Endothelial cell of umbilical vein (primary cell): ENCODE results near the gene GSG1L. TPM values are rescaled to one million over a fixed set of nuclear protein-coding genes. Genes with fewer than 3 reads are reported as not detected.
"Not testable (repeated sequence)": the region's sequence is repeated elsewhere in the genome, so short reads cannot be mapped to it uniquely, and the experiment has no call there.

Experiments used
- BruUV-seq: library from RNA; stranded (reverse); fragments of 400-500 nt; replicated peaks from 2 replicates; lab custom pipeline; 2021; lab: Mats Ljungman, UMichigan
- CTCF ChIA-PET: fragments of 300-600, 350-600 bp; sonication (Branson Sonifier 250); formaldehyde crosslinking; loops from one replicate; lab custom pipeline; 2021; ENCODE audit warnings: antibody characterized with exemption, inconsistent platforms; lab: Charles Lee
- POLR2A ChIA-PET: fragments of 300-600, 350-600 bp; sonication (Branson Sonifier 250); formaldehyde crosslinking; loops from one replicate; lab custom pipeline; 2021; ENCODE audit warnings: antibody characterized with exemption, inconsistent platforms; lab: Charles Lee
- DNase-seq: peaks from one replicate; pipeline ENCODE4 v3.0.0-alpha.2; 2011; ENCODE audit warnings: low read depth, low spot score
- FAIRE-seq: peaks from 2 replicates; lab custom pipeline; 2011; peaks lifted over from hg19 to GRCh38; lab: Jason Lieb, UNC
- H2AFZ ChIP-seq: 2 replicates; pipeline ENCODE4 v1.6.0; 2012; ENCODE audit warnings: low read depth, low read length, control low read depth, inconsistent platforms
- H3K27ac ChIP-seq: 2 replicates; pipeline ENCODE4 v1.5.1; 2011; ENCODE audit warnings: low read depth, mild to moderate bottlenecking, control low read depth, low read length, moderate library complexity; ENCODE audit not compliant: insufficient read depth
- H3K27me3 ChIP-seq, 2 experiments: 2 replicates each; pipeline versions ENCODE4 v1.6.0 to v1.6.1; 2011; ENCODE audit warnings: low read length in 2 of 2, mixed read lengths in 1 of 2; ENCODE audit not compliant: control insufficient read depth in 2 of 2, insufficient read depth in 2 of 2
- H3K36me3 ChIP-seq, 2 experiments: 2 replicates in 1 of 2; 3 replicates in 1 of 2; pipeline ENCODE4 v1.5.1; 2011; ENCODE audit warnings: low read length in 2 of 2, mild to moderate bottlenecking in 1 of 2, moderate library complexity in 1 of 2; ENCODE audit not compliant: control insufficient read depth in 2 of 2, insufficient read depth in 2 of 2; ENCODE audit errors: extremely low read depth in 1 of 2
- H3K4me1 ChIP-seq: 3 replicates; pipeline ENCODE4 v1.5.1; 2011; ENCODE audit warnings: mild to moderate bottlenecking, low read length; ENCODE audit not compliant: control insufficient read depth, insufficient read depth; ENCODE audit errors: extremely low read depth
- H3K4me2 ChIP-seq: 2 replicates; pipeline ENCODE4 v1.6.1; 2011; ENCODE audit warnings: low read length, control low read depth, mixed read lengths; ENCODE audit not compliant: insufficient read depth
- H3K4me3 ChIP-seq, 3 experiments: fragments of 200-600 bp in 1 of 3; sonication (generic), shearing (Covaris generic) in 1 of 3; replicated peaks in 1 of 3; 2 replicates each; pipeline ENCODE4 v1.5.1; 2011 to 2016; ENCODE audit warnings: control low read depth in 3 of 3, low read length in 3 of 3, mild to moderate bottlenecking in 2 of 3, inconsistent platforms in 1 of 3, low read depth in 1 of 3, moderate library complexity in 1 of 3; ENCODE audit not compliant: insufficient read depth in 1 of 3
- H3K79me2 ChIP-seq: 2 replicates; pipeline ENCODE4 v1.6.0; 2012; ENCODE audit warnings: low read length, inconsistent platforms; ENCODE audit not compliant: control insufficient read depth, insufficient read depth
- H3K9ac ChIP-seq: replicated peaks from 2 replicates; pipeline ENCODE3; 2011; ENCODE audit warnings: low read length, control low read depth; ENCODE audit not compliant: insufficient read depth; ENCODE audit errors: extremely low read depth
- H3K9me1 ChIP-seq: replicated peaks from 3 replicates; pipeline ENCODE4 v1.6.0; 2011; ENCODE audit warnings: mild to moderate bottlenecking, low read length; ENCODE audit not compliant: control insufficient read depth, insufficient read depth; ENCODE audit errors: extremely low read depth
- H3K9me3 ChIP-seq: replicated peaks from 2 replicates; pipeline ENCODE4 v1.5.1; 2012; ENCODE audit warnings: low read length, inconsistent platforms; ENCODE audit not compliant: control insufficient read depth, insufficient read depth
- H4K20me1 ChIP-seq: replicated peaks from 2 replicates; pipeline ENCODE3; 2011; ENCODE audit warnings: mild to moderate bottlenecking, low read length; ENCODE audit not compliant: control insufficient read depth, insufficient read depth; ENCODE audit errors: extremely low read depth
- CTCF ChIP-seq, 2 donors: IDR thresholded peaks; 1 replicate in 1 of 2; 2 replicates in 1 of 2; pipeline ENCODE4 v1.5.1; 2011; ENCODE audit warnings: low read length in 2 of 2, mild to moderate bottlenecking in 2 of 2, moderate library complexity in 2 of 2, control low read depth in 1 of 2, inconsistent platforms in 1 of 2, low read depth in 1 of 2; ENCODE audit not compliant: insufficient read depth in 1 of 2; ENCODE audit errors: extremely low read depth in 1 of 2
- EZH2 ChIP-seq: IDR thresholded peaks from 2 replicates; pipeline ENCODE4 v1.6.1; 2012; ENCODE audit warnings: borderline replicate concordance, low read depth, mild to moderate bottlenecking, moderate library complexity, low read length, inconsistent platforms; ENCODE audit not compliant: severe bottlenecking
- FOS ChIP-seq: IDR thresholded peaks from 2 replicates; pipeline ENCODE4 v1.6.1; 2011; ENCODE audit warnings: mild to moderate bottlenecking, low read length, moderate library complexity, borderline replicate concordance; ENCODE audit not compliant: insufficient read depth
- GATA2 ChIP-seq: IDR thresholded peaks from 2 replicates; pipeline ENCODE4 v1.7.0; 2011; ENCODE audit warnings: low read depth, mild to moderate bottlenecking, moderate library complexity, mixed read lengths, low read length; ENCODE audit not compliant: insufficient read length, insufficient read depth
- JUN ChIP-seq: IDR thresholded peaks from 2 replicates; pipeline ENCODE4 v1.6.1; 2011; ENCODE audit warnings: borderline replicate concordance, low read depth; ENCODE audit not compliant: insufficient read length, insufficient read depth
- MAX ChIP-seq: IDR thresholded peaks from 2 replicates; pipeline ENCODE4 v1.6.1; 2011; ENCODE audit not compliant: insufficient read depth, insufficient read length
- MYC ChIP-seq: IDR thresholded peaks from one replicate; pipeline ENCODE4 v1.6.1; 2011; ENCODE audit warnings: mild to moderate bottlenecking, low read depth, low read length
- POLR2A ChIP-seq: IDR thresholded peaks from 2 replicates; pipeline ENCODE4 v1.6.1; 2012; ENCODE audit warnings: low read depth, mild to moderate bottlenecking, control low read depth, low read length
- POLR2AphosphoS5 ChIP-seq: IDR thresholded peaks from 2 replicates; pipeline ENCODE4 v1.6.1; 2012; ENCODE audit warnings: low read depth, mild to moderate bottlenecking, control low read depth, low read length, moderate library complexity; ENCODE audit not compliant: insufficient read depth
- dilution Hi-C: fragments of 300-500 bp; cut with MboI; formaldehyde crosslinking; loops from one replicate; pipeline ENCODE4 v1.15.0; 2019; ENCODE audit warnings: low sequenced_read_pairs; ENCODE audit not compliant: extremely low pct_ligation_motif_present
- intact Hi-C: fragments of 100-400 bp; cut with micrococcal nuclease; formaldehyde crosslinking; loops from one replicate; pipeline ENCODE4 v1.10.0; 2022
- polyA plus RNA-seq, 4 experiments: library from polyadenylated mRNA; depleted of rRNA in 3 of 4; stranded (reverse) in 3 of 4; unstranded in 1 of 4; fragments of >200 nt; gene quantifications; 2 replicates each; pipeline versions ENCODE4 v1.2.1 to v1.2.3, GENCODE V29; 2011 to 2012; ENCODE audit warnings: missing spikeins in 1 of 4
- total RNA-seq: library from RNA; stranded (reverse); gene quantifications from 2 replicates; pipeline ENCODE4 v1.2.3, GENCODE V29; 2021

The GSG1L gene
- total and polyA plus RNA-seq, 2 donors (not counting 3 experiments of a cell fraction or from before 2014, with no cell fraction given), result 0.06 TPM; not detected in 1

DNA sequence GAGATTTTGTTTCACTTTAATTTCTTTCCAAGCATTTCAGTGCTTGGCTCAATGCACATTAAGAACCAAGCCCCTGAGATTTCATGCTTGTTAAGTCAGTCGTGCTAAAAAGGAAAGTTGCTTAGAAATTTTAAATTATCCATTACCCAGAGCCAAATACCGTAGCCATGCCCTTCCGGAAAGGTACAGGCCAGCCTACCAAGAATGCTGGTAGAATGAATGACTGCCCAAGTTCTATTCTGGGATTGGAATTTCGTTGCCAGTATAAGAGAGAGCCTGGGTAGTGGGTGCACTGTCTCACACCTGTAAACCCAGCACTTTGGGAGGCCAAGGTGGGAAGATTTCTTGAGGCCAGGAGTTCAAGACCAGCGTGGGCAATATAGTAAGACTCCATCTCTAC lies 319.6 kb downstream of the GSG1L start:
- Histone ChIP-seq H3K4me1 (no peaks in the 10 kb centered on the region), H3K27me3 (no peaks in the 10 kb centered on the region), H3K36me3 (peaks cover 0 to 2% of the 10 kb centered on the region in 2 experiments), H4K20me1 (no peaks in the 10 kb centered on the region), H3K27ac (no peak overlapping the region), H2AFZ (no peak overlapping the region), H3K9ac (no peak overlapping the region), H3K4me3 (no peak overlapping the region), H3K9me1 (no peaks in the 10 kb centered on the region), H3K79me2 (no peaks in the 10 kb centered on the region), H3K9me3 (no peaks in the 10 kb centered on the region), H3K4me2 (no peak overlapping the region)
- dilution Hi-C loops, result no loop called here
- TF ChIP-seq MYC (no peak), CTCF (IDR thresholded peaks at IDR 0.05; ENCODE audit: extremely low read depth in 1 of 2, insufficient read depth in 1 of 2, low read depth in 1 of 2, low read length in 2 of 2) (no peak), FOS (no peak), POLR2A (no peak), MAX (no peak), JUN (no peak), POLR2AphosphoS5 (no peak), GATA2 (no peak), EZH2 (no peak)
- intact Hi-C loops, result no loop called here
- POLR2A ChIA-PET, result no interaction called here
- BruUV-seq, result no TSS peak
- DNase-seq, result no peak
- CTCF ChIA-PET, result no interaction called here
- no peak for FAIRE-seq

DNA sequence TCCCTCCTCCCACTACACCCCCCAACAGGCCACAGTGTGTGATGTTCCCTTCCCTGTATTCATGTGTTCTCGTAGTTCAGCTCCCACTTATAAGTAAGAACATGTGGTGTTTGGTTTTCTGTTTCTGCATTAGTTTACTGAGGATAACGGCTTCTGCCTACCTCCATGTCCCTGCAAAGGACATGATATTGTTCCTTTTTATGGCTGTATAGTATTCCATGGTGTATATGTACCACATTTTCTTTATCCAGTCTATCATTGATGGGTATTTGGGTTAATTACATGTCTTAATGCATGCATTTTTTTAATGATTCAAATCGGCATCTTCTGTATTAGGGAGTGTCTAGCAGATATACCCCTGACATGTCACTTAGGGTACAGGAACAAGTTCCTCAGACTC lies 320.5 kb downstream of the GSG1L start:
- H4K20me1 ChIP-seq, H3K27ac ChIP-seq, H3K4me2 ChIP-seq, H2AFZ ChIP-seq, FAIRE-seq, H3K9ac ChIP-seq, CTCF ChIA-PET, H3K9me1 ChIP-seq, H3K4me3 ChIP-seq, BruUV-seq, H3K36me3 ChIP-seq, DNase-seq, dilution Hi-C loops, H3K9me3 ChIP-seq, POLR2A ChIA-PET, H3K27me3 ChIP-seq, H3K79me2 ChIP-seq, H3K4me1 ChIP-seq, intact Hi-C loops: not testable (repeated sequence)
